SK-N-SH (cell line): ENCODE results near the gene COL15A1. TPM values are rescaled to one million over a fixed set of nuclear protein-coding genes. Genes with fewer than 3 reads are reported as not detected.

Experiments used
- CTCF ChIA-PET: fragments of 300-600, 350-600 bp; formaldehyde crosslinking; extraction: SDS; loops from one replicate; lab custom pipeline; 2021; lab: Yijun Ruan, JAX
- POLR2A ChIA-PET: fragments of 350-600 bp; sonication (Branson Sonifier 250); formaldehyde crosslinking; extraction: SDS; loops from one replicate; lab custom pipeline; 2020; ENCODE audit warnings: antibody characterized with exemption, inconsistent platforms; lab: Yijun Ruan, JAX
- DNase-seq: peaks from one replicate; pipeline ENCODE4 v3.0.0; 2012
- H2AFZ ChIP-seq: fragments of 200-600 bp; sonication (generic); 2 replicates; pipeline ENCODE4 v1.8.1; 2016; ENCODE audit warnings: antibody characterized with exemption, mild to moderate bottlenecking, low read depth
- H3F3A ChIP-seq: fragments of 200-600 bp; sonication (generic); replicated peaks from 2 replicates; pipeline ENCODE3; 2016; ENCODE audit warnings: antibody characterized with exemption, mild to moderate bottlenecking; ENCODE audit not compliant: insufficient read depth
- H3K27ac ChIP-seq, 2 experiments: fragments of 200-500 bp in 1 of 2; fragments of 200-600 bp in 1 of 2; sonication (Bioruptor generic) in 1 of 2; sonication (generic), shearing (Covaris generic) in 1 of 2; 2 replicates each; pipeline versions ENCODE4 v1.5.1 to v1.6.1; 2014 to 2016; ENCODE audit warnings: low read depth in 2 of 2, inconsistent platforms in 1 of 2, low read length in 1 of 2, mild to moderate bottlenecking in 1 of 2, mixed read lengths in 1 of 2
- H3K27me3 ChIP-seq: fragments of 200-600 bp; sonication (generic), shearing (Covaris generic); 2 replicates; pipeline ENCODE4 v1.6.1; 2016; ENCODE audit warnings: mixed run types; ENCODE audit not compliant: insufficient read depth
- H3K36me3 ChIP-seq, 2 experiments: fragments of 200-500 bp in 1 of 2; fragments of 200-600 bp in 1 of 2; sonication (Bioruptor generic) in 1 of 2; sonication (generic) in 1 of 2; replicated peaks in 1 of 2; 2 replicates each; pipeline versions ENCODE3 to v1.5.1; 2014 to 2016; ENCODE audit warnings: low read length in 1 of 2, mild to moderate bottlenecking in 1 of 2; ENCODE audit not compliant: insufficient read depth in 2 of 2, control insufficient read depth in 1 of 2
- H3K4me1 ChIP-seq, 2 experiments: fragments of 200-500 bp in 1 of 2; fragments of 200-600 bp in 1 of 2; sonication (Bioruptor generic) in 1 of 2; sonication (generic), shearing (Covaris generic) in 1 of 2; 2 replicates each; pipeline versions ENCODE4 v1.5.1 to v1.6.1; 2014 to 2016; ENCODE audit warnings: low read depth in 1 of 2, low read length in 1 of 2, mixed run types in 1 of 2; ENCODE audit not compliant: insufficient read depth in 2 of 2, control insufficient read depth in 1 of 2
- H3K4me2 ChIP-seq: fragments of 200-600 bp; sonication (generic), shearing (Covaris generic); 2 replicates; pipeline ENCODE4 v1.6.1; 2017; ENCODE audit warnings: mixed run types
- H3K4me3 ChIP-seq, 2 experiments: fragments of 200-500 bp in 1 of 2; fragments of 200-600 bp in 1 of 2; sonication (Bioruptor generic) in 1 of 2; sonication (generic), shearing (Covaris generic) in 1 of 2; 2 replicates each; pipeline versions ENCODE4 v1.5.1 to v1.8.1; 2014 to 2016; ENCODE audit warnings: low read depth in 2 of 2, inconsistent platforms in 1 of 2, low read length in 1 of 2, mild to moderate bottlenecking in 1 of 2, mixed read lengths in 1 of 2, moderate library complexity in 1 of 2
- H3K79me2 ChIP-seq: fragments of 200-600 bp; sonication (generic); 2 replicates; pipeline ENCODE4 v1.8.1; 2017; ENCODE audit warnings: mild to moderate bottlenecking; ENCODE audit not compliant: insufficient read depth
- H3K9ac ChIP-seq: fragments of 200-600 bp; sonication (generic); 2 replicates; pipeline ENCODE4 v1.6.1; 2017; ENCODE audit warnings: mixed run types
- H3K9me2 ChIP-seq: fragments of 200-600 bp; sonication (generic); 2 replicates; pipeline ENCODE4 v1.6.1; 2017; ENCODE audit warnings: mixed run types
- H3K9me3 ChIP-seq: fragments of 200-600 bp; sonication (generic); 2 replicates; pipeline ENCODE4 v1.6.1; 2017; ENCODE audit warnings: mixed run types, mild to moderate bottlenecking, moderate library complexity
- H4K20me1 ChIP-seq: fragments of 200-600 bp; sonication (generic); 2 replicates; pipeline ENCODE4 v1.6.1; 2017; ENCODE audit warnings: mild to moderate bottlenecking, mixed run types; ENCODE audit not compliant: insufficient read depth
- CHD2 ChIP-seq: fragments of 150-350 bp; IDR thresholded peaks from 2 replicates; pipeline ENCODE4 v1.6.1; 2018; ENCODE audit warnings: low read length; ENCODE audit not compliant: partially characterized antibody
- ELF1 ChIP-seq: IDR thresholded peaks from 2 replicates; pipeline ENCODE4 v1.4.0; 2012
- FOXJ3 ChIP-seq: sonication (generic); formaldehyde crosslinking; IDR thresholded peaks from 2 replicates; pipeline ENCODE4 v1.5.1; 2020; ENCODE audit warnings: mild to moderate bottlenecking, missing genetic modification reagents
- FOXM1 ChIP-seq: IDR thresholded peaks from 2 replicates; pipeline ENCODE4 v1.4.0; 2012; ENCODE audit warnings: low read depth, mild to moderate bottlenecking
- GABPA ChIP-seq: IDR thresholded peaks from 2 replicates; pipeline ENCODE4 v1.4.0; 2012; ENCODE audit warnings: low read depth, mild to moderate bottlenecking
- GATA2 ChIP-seq: sonication (generic); formaldehyde crosslinking; IDR thresholded peaks from 2 replicates; pipeline ENCODE4 v1.5.0; 2020; ENCODE audit warnings: mild to moderate bottlenecking, missing genetic modification reagents
- MEF2A ChIP-seq: IDR thresholded peaks from 2 replicates; pipeline ENCODE4 v1.4.0; 2012; ENCODE audit warnings: low read depth, borderline replicate concordance
- MXI1 ChIP-seq: IDR thresholded peaks from 2 replicates; pipeline ENCODE4 v1.6.1; 2012; ENCODE audit warnings: mild to moderate bottlenecking, low read depth, low read length, improper control_type of control experiment
- NRF1 ChIP-seq: IDR thresholded peaks from 2 replicates; pipeline ENCODE4 v1.6.1; 2012; ENCODE audit warnings: low read depth, mild to moderate bottlenecking, low read length
- POLR2AphosphoS5 ChIP-seq: IDR thresholded peaks from 2 replicates; pipeline ENCODE4 v1.6.1; 2012; ENCODE audit warnings: low read depth, low read length
- RAD21 ChIP-seq: IDR thresholded peaks from 2 replicates; pipeline ENCODE4 v1.6.1; 2012; ENCODE audit warnings: mild to moderate bottlenecking, low read length
- RFX5 ChIP-seq: IDR thresholded peaks from 2 replicates; pipeline ENCODE4 v1.6.1; 2012; ENCODE audit warnings: mild to moderate bottlenecking, improper control_type of control experiment, low read length
- RXRA ChIP-seq: IDR thresholded peaks from 2 replicates; pipeline ENCODE4 v1.4.0; 2012; ENCODE audit warnings: low read depth, mild to moderate bottlenecking, borderline replicate concordance
- TAF1 ChIP-seq: IDR thresholded peaks from 2 replicates; pipeline ENCODE4 v1.6.1; 2012; ENCODE audit warnings: low read depth, mild to moderate bottlenecking, low read length, moderate library complexity, borderline replicate concordance
- TEAD4 ChIP-seq: IDR thresholded peaks from 2 replicates; pipeline ENCODE4 v1.4.0; 2012; ENCODE audit warnings: mild to moderate bottlenecking, borderline replicate concordance; ENCODE audit not compliant: insufficient read depth
- YY1 ChIP-seq: IDR thresholded peaks from 2 replicates; pipeline ENCODE4 v1.4.0; 2012; ENCODE audit warnings: low read depth, mild to moderate bottlenecking
- WGBS: methylation state at CpG from one replicate; pipeline ENCODE4 v1.1.6; 2017; ENCODE audit warnings: low lambda C conversion rate; 5-methylcytosine and 5-hydroxymethylcytosine counted together
- polyA plus RNA-seq, 3 experiments: library from polyadenylated mRNA; depleted of rRNA; stranded (reverse); fragments of >200 nt; gene quantifications; 2 replicates each; pipeline ENCODE4 v1.2.3, GENCODE V29; 2012
- TF ChIP-seq, protein P1 (sequence below): IDR thresholded peaks from 2 replicates; pipeline ENCODE4 v1.4.0; 2012; ENCODE audit warnings: low read depth, borderline replicate concordance
- TF ChIP-seq, protein P2 (sequence below): IDR thresholded peaks from 2 replicates; pipeline ENCODE4 v1.4.0; 2012; ENCODE audit warnings: low read depth, borderline replicate concordance

Gene COL15A1
- polyA plus RNA-seq, 1 of the 3 experiments (the other 2 are of a cell fraction): 0.84 TPM

DNA sequence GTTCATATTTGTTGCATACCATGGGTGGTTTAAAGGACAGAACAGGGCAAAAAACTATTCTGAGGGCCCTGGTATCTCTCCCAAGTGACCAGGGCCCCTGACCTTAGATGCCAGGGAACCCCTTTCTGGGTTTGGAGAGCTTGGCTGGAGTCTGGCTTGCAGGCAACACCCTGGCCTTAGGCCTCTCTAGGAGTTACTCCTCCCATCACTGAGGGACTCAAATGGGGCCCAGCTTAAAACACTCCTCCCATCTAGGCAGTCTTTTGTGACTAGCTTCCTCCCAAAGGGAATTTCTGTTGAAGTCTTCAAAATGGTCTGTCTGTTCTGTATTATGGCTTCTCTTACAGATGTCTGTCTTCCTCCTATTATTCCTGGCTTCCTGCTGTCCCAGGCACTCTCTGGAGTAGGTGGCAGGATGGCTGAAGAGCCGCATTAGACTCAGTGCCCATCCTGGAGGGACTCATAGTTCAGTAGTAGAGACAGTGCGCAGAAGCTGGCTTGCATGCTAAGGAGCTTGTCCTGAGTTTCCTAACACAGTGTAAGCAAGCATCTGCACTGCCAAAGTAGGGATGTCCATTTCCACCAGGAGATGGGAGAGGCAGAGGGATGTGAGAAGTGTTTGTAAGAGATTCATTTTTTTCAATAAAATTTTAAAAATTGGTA is 10.0 kb downstream of the COL15A1 start:
- WGBS: 50% methylated on average over 2 of the region's 2 CpGs
- H3K9ac ChIP-seq: no peak overlapping the region
- no peak overlapping the region for H3K4me3 ChIP-seq
- H3K4me2 ChIP-seq: no peak overlapping the region
- no peaks in the 10 kb centered on the region for H3K36me3 ChIP-seq
- POLR2A ChIA-PET: no interaction called here
- CTCF ChIA-PET: no interaction called here
- H3F3A ChIP-seq: peaks cover 10% of the 10 kb centered on the region
- H3K27ac ChIP-seq: no peak overlapping the region
- H3K9me3 ChIP-seq: no peaks in the 10 kb centered on the region
- H3K27me3 ChIP-seq: no peaks in the 10 kb centered on the region
- no peaks in the 10 kb centered on the region for H4K20me1 ChIP-seq
- TF ChIP-seq MEF2A (no peak), YY1 (no peak), ELF1 (no peak), NRF1 (no peak), MXI1 (no peak), TEAD4 (no peak), FOXM1 (no peak), GATA2 (CRISPR knock-in tag) (no peak), POLR2AphosphoS5 (no peak), FOXJ3 (CRISPR knock-in tag) (no peak), CHD2 (no peak), RFX5 (no peak), GABPA (no peak)
- TF ChIP-seq, protein P1, sequence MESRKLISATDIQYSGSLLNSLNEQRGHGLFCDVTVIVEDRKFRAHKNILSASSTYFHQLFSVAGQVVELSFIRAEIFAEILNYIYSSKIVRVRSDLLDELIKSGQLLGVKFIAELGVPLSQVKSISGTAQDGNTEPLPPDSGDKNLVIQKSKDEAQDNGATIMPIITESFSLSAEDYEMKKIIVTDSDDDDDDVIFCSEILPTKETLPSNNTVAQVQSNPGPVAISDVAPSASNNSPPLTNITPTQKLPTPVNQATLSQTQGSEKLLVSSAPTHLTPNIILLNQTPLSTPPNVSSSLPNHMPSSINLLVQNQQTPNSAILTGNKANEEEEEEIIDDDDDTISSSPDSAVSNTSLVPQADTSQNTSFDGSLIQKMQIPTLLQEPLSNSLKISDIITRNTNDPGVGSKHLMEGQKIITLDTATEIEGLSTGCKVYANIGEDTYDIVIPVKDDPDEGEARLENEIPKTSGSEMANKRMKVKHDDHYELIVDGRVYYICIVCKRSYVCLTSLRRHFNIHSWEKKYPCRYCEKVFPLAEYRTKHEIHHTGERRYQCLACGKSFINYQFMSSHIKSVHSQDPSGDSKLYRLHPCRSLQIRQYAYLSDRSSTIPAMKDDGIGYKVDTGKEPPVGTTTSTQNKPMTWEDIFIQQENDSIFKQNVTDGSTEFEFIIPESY: no peak
- TF ChIP-seq, protein P2, sequence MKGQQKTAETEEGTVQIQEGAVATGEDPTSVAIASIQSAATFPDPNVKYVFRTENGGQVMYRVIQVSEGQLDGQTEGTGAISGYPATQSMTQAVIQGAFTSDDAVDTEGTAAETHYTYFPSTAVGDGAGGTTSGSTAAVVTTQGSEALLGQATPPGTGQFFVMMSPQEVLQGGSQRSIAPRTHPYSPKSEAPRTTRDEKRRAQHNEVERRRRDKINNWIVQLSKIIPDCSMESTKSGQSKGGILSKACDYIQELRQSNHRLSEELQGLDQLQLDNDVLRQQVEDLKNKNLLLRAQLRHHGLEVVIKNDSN: no peak
- TF ChIP-seq, all 33 proteins: peak for 0
- Histone ChIP-seq H3K9me2 (no peaks in the 10 kb centered on the region), H3K79me2 (no peaks in the 10 kb centered on the region), H3K4me1 (no peaks in the 10 kb centered on the region), H2AFZ (no peak overlapping the region)
- DNase-seq: no peak

DNA sequence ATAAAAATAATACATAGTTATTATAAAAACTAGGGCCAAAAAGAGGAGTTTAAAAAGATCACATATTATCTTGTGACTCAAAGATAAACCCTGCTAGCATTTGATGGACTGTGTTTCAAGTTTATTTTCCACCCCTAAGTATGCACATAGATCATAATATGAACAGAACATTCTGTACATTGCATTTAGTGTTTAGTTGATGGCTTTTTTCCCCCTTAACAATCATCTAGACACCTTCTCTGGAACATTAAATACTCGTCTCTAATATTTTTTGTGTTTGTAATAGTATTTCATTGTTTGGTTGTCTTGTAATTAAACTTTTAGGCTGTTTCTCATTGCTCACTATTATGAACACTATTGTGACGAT is 10.5 kb downstream of the COL15A1 start:
- POLR2A ChIA-PET: no interaction called here
- H4K20me1 ChIP-seq: no peaks in the 10 kb centered on the region
- no peak for DNase-seq
- H3K27me3 ChIP-seq: no peaks in the 10 kb centered on the region
- H3K36me3 ChIP-seq: no peaks in the 10 kb centered on the region
- no peaks in the 10 kb centered on the region for H3K9me3 ChIP-seq
- no peak overlapping the region for H3K27ac ChIP-seq
- H3F3A ChIP-seq: peaks cover 15% of the 10 kb centered on the region
- no peak overlapping the region for H2AFZ ChIP-seq
- no peaks in the 10 kb centered on the region for H3K79me2 ChIP-seq
- H3K4me1 ChIP-seq: no peaks in the 10 kb centered on the region; a peak in 1 of 4 replicates
- TF ChIP-seq RXRA (no peak), RFX5 (no peak), RAD21 (no peak), TAF1 (no peak), FOXM1 (no peak), NRF1 (no peak)
- no peak overlapping the region for H3K4me2 ChIP-seq
- 47% methylated on average over 2 of the region's 2 CpGs for WGBS
- H3K9me2 ChIP-seq: no peaks in the 10 kb centered on the region
- H3K4me3 ChIP-seq: no peak overlapping the region
- CTCF ChIA-PET: no interaction called here
- no peak overlapping the region for H3K9ac ChIP-seq
